H1 (cell line): ENCODE data around the gene SHISA8. TPM values are rescaled to one million over a fixed set of nuclear protein-coding genes. Genes with fewer than 3 reads are reported as not detected.

Experiments
- EGR1 ChIP-seq: IDR thresholded peaks from 2 replicates; pipeline ENCODE4 v1.6.1; 2011; ENCODE audit warnings: low read depth, low read length, borderline replicate concordance
- GTF2F1 ChIP-seq: IDR thresholded peaks from 2 replicates; pipeline ENCODE4 v1.6.1; 2012; ENCODE audit warnings: low read depth, low read length, improper control_type of control experiment, borderline replicate concordance
- JUND ChIP-seq: IDR thresholded peaks from 2 replicates; pipeline ENCODE4 v1.6.1; 2011; ENCODE audit warnings: mild to moderate bottlenecking, improper control_type of control experiment, low read length
- KDM1A ChIP-seq: fragments of 200-600, 300-600 bp; sonication (generic); IDR thresholded peaks from 2 replicates; pipeline ENCODE4 v1.7.1; 2016; ENCODE audit warnings: mild to moderate bottlenecking, low read length, borderline replicate concordance
- KDM4A ChIP-seq: IDR thresholded peaks from one replicate; pipeline ENCODE4 v1.7.1; 2012; ENCODE audit warnings: low read depth, mild to moderate bottlenecking, moderate library complexity, low read length, inconsistent platforms; ENCODE audit not compliant: severe bottlenecking
- KDM5A ChIP-seq: fragments of 200-600 bp; IDR thresholded peaks from 2 replicates; pipeline ENCODE4 v1.7.1; 2012; ENCODE audit warnings: mild to moderate bottlenecking, low read length, inconsistent platforms, mixed read lengths
- PHF8 ChIP-seq: fragments of 200-600 bp; sonication (generic); conservative IDR thresholded peaks from 2 replicates; pipeline ENCODE4 v1.7.1; 2012; ENCODE audit warnings: low read depth, mild to moderate bottlenecking, inconsistent platforms, low read length, moderate library complexity
- POU5F1 ChIP-seq: IDR thresholded peaks from 2 replicates; pipeline ENCODE4 v1.6.1; 2011; ENCODE audit warnings: low read depth, mild to moderate bottlenecking, low read length, moderate library complexity
- RAD21 ChIP-seq, 2 experiments: IDR thresholded peaks in 1 of 2; conservative IDR thresholded peaks in 1 of 2; 2 replicates each; pipeline ENCODE4 v1.6.1; 2011; ENCODE audit warnings: low read depth in 2 of 2, low read length in 2 of 2, improper control_type of control experiment in 1 of 2, inconsistent platforms in 1 of 2, mild to moderate bottlenecking in 1 of 2, moderate library complexity in 1 of 2
- polyA plus RNA-seq, 7 experiments: library from polyadenylated mRNA; depleted of rRNA in 3 of 7; stranded (reverse) in 5 of 7; unstranded in 2 of 7; fragments of >200 nt in 5 of 7; fragments of 200-250 nt in 2 of 7; gene quantifications; 1 replicate in 5 of 7; 2 replicates in 1 of 7; 4 replicates in 1 of 7; pipeline versions ENCODE4 v1.2.1 to v1.2.3, GENCODE V29; 2011 to 2013; ENCODE audit warnings: missing spikeins in 2 of 7, mixed read lengths in 2 of 7
- total RNA-seq: library from RNA; stranded (reverse); fragmentation: NEBNext Ultra II Directional; extraction: Animal tissue kit (Norgen Biotek cat#: 25700); gene quantifications from 2 replicates; pipeline ENCODE4 v1.2.1, GENCODE V29; 2021

The SHISA8 gene
- total and polyA plus RNA-seq, 2 of the 8 experiments (the other 6 are each of a cell fraction or from before 2014, with no cell fraction given) = 0.14 to 0.89 TPM

DNA sequence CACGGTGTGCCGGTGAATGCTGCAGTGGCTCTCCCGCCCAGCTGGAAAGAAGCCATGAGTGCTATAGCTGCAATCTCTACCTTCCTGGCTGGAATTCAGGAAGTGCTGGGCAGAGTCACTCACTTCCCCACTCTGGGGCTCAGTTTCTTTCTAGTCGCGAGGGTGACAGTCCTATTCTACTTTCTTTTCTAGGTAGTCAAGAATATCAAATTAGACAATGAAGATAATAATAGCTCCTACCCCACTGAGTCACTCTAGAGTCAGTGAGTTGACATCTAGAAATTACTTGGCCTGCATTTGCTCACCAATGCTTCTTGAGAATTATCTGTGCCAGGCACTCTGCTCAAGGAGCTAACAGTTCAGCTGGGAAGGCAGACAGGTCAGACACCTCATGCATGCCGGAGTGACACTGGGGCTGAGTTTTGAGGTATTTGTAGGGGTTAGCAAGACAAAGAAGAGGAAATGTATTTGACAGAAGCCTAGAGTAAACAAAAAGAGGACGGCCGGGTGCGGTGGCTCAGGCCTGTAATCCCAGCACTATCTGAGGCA, 28.9 kb upstream of the SHISA8 start (continued):
- TF ChIP-seq JUND (no peak), KDM5A (no peak), POU5F1 (no peak), EGR1 (no peak), KDM4A (no peak), RAD21 (IDR thresholded peaks at IDR 0.05 in 1 of 2, conservative IDR thresholded peaks at IDR 0.05 in 1 of 2; ENCODE audit: low read depth in 2 of 2, low read length in 2 of 2) (no peak), GTF2F1 (no peak), PHF8 (no peak), KDM1A (no peak)
